Hepatic stellate cell (primary cell): Measurements from ENCODE around the gene NOTCH1.
A peak's percentile ranks its signal among the peaks of the same experiment; 100 is the strongest.

Experiments
- DNase-seq: peaks from one replicate; pipeline ENCODE4 v3.0.0; 2011; ENCODE audit warnings: low spot score

Gene NOTCH1

GRCh38 chr9:136517012-136517743 is 28.7 kb downstream of the NOTCH1 start:
- DNase-seq, result no peak

GRCh38 chr9:136516191-136516654 is 29.6 kb downstream of the NOTCH1 start:
- no peak for DNase-seq

GRCh38 chr9:136515276-136515675 is 30.6 kb downstream of the NOTCH1 start:
- no peak for DNase-seq

GRCh38 chr9:136514022-136514714 is 31.7 kb downstream of the NOTCH1 start:
- DNase-seq, result no peak

GRCh38 chr9:136513191-136513590 is 32.7 kb downstream of the NOTCH1 start:
- DNase-seq, result no peak

GRCh38 chr9:136512651-136513071 is 33.2 kb downstream of the NOTCH1 start:
- DNase-seq, result peak; percentile 46

GRCh38 chr9:136511670-136512592 is 33.9 kb downstream of the NOTCH1 start:
- DNase-seq, result no peak

- no peak for DNase-seq
These were observed 34.6 kb downstream of the NOTCH1 start for GRCh38 chr9:136511144-136511669.

GRCh38 chr9:136510561-136510960 is 35.3 kb downstream of the NOTCH1 start:
- no peak for DNase-seq

- DNase-seq, result no peak
These were observed 36.3 kb downstream of the NOTCH1 start for GRCh38 chr9:136509549-136509948.

- DNase-seq, result no peak
These were observed 36.9 kb downstream of the NOTCH1 start for GRCh38 chr9:136508729-136509500.

GRCh38 chr9:136507992-136508375 is 37.9 kb downstream of the NOTCH1 start:
- DNase-seq, result no peak

- no peak for DNase-seq
These were observed 38.4 kb downstream of the NOTCH1 start for GRCh38 chr9:136507221-136507991.

- no peak for DNase-seq
These were observed 39.4 kb downstream of the NOTCH1 start for GRCh38 chr9:136506425-136506824.

- DNase-seq, result no peak
These were observed 40.1 kb downstream of the NOTCH1 start for GRCh38 chr9:136505406-136506403.

GRCh38 chr9:136504512-136505348 is 41.1 kb downstream of the NOTCH1 start:
- no peak for DNase-seq

GRCh38 chr9:136502940-136503550 is 42.8 kb downstream of the NOTCH1 start:
- no peak for DNase-seq

GRCh38 chr9:136502196-136502595 is 43.7 kb downstream of the NOTCH1 start:
- DNase-seq, result no peak
